Heart left ventricle (tissue), 13 donors: Measurements from ENCODE around the gene ANO2.

ENCODE experiments used
- CTCF ChIP-seq, 12 donors: fragments of 200-600 bp; sonication (generic) in 4 of 12; IDR thresholded peaks; one replicate each; pipeline versions ENCODE4 v1.5.0 to v1.8.0; 2018 to 2022; ENCODE audit warnings: antibody characterized with exemption in 12 of 12, mild to moderate bottlenecking in 5 of 12
- POLR2A ChIP-seq, 2 donors: fragments of 450-650 bp; IDR thresholded peaks; one replicate each; pipeline ENCODE4 v1.6.1; 2017; ENCODE audit warnings: antibody characterized with exemption in 2 of 2, mild to moderate bottlenecking in 2 of 2, moderate library complexity in 2 of 2
- donor health status: ischemic (EF 13 %, LVEDD 7.1; RV severe dilation, severe dysfunction).
- donor health status: DM: no; HTN: yes; CAD: no.
- donor health status: DM: no; HTN: no; CAD: no.
- donor health status: ischemic (EF 25% LVEDD 6.9; RV normal size, moderate dysfunction).
- donor health status: ischemic (EF 25% LVEDD 5.7; RV mildly dilated, moderate dysfunction).
- donor health status: ischemic (EF 35%, LVEDD 5.7; RV mildly dilated, moderate dysfunction).
- donor health status: nonischemic (EF 11% LVEDD 7.7; RV severe dilation, severe dysfunction).
- donor health status: DM: yes; HTN: yes; CAD: no.
- donor health status: PGD.
- donor health status: ischemic (EF 29% LVEDD 5.4; RV normal size, mild dysfunction).
- donor health status: nonischemic (EF 23%, LVEDD 6.1; RV moderate dilation, normal function).

DNA sequence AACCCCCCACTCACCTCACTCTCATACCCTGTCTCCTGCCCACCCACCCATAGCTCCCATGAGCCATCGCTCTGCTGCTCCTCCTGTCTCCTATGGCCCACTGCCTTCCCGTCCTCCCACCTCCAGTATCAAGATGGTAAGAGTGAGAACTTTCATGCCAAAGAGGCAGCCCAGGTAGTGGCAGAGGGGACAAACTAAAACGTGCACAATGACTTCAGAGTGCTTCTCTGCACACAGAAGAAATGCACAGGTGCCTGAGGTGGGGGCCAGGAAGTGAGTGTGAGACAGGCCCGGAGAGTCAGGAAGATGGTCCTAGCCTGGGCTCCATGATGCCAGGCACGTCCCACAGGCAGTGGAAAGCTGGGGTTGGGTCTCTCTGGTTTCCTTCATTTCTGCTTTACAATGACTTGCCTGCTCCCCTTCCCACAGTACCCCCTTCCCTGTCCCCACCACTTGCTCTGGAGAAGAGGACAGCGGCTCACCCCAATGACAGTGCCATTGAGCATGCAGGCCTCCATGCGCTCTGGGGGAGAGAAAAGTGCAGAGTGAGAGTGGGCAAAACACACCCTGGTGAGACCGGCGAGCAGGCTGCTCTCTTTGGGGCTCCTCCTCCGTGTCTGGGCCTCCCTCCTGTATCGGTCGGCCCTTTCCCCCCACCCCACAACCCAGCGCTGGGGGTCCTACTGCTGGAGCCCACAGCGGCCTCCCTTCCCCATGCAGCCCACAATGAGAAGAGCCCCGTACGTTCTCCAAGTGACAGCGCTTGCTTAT is 22.8 kb upstream of the ANO2 start:
- TF ChIP-seq CTCF (IDR thresholded peaks at IDR 0.05) (no peak), POLR2A (IDR thresholded peaks at IDR 0.05) (no peak)
